Measurements from ENCODE around the gene PMPCB.

- TF ChIP-seq ZNF274 (IDR thresholded peaks at IDR 0.05; ENCODE audit: low read depth, low read length) (no peak), SUZ12 (IDR thresholded peaks at IDR 0.05; ENCODE audit: extremely low read depth, insufficient read depth, insufficient read length) (no peak), YY1 (IDR thresholded peaks at IDR 0.05; ENCODE audit: insufficient read depth, insufficient read length) (no peak)
These were observed 17.6 kb downstream of the PMPCB start for GRCh38 chr7:103314852-103315251.
